ENCODE data around the gene AATK.

DNA sequence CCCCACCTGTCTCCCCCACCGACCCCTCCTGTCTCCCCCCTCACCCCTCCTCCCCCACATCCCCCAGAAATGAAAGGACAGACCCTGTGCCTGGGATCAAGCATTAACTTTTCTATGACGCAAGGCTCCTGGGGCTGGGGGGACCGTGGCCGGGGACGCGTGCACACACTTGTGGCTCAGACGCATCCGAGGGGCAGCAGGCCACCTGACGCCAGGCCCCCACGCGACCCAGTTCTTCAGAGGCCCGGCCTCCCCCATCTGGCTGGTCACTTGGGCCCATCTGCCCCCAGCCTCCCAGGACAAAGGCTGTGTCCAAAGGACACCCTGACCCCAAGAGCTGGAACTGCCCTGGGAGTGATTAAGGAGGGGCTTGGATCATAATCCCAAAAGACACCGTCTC is 14.7 kb downstream of the AATK start:
- TF ChIP-seq, protein P1, sequence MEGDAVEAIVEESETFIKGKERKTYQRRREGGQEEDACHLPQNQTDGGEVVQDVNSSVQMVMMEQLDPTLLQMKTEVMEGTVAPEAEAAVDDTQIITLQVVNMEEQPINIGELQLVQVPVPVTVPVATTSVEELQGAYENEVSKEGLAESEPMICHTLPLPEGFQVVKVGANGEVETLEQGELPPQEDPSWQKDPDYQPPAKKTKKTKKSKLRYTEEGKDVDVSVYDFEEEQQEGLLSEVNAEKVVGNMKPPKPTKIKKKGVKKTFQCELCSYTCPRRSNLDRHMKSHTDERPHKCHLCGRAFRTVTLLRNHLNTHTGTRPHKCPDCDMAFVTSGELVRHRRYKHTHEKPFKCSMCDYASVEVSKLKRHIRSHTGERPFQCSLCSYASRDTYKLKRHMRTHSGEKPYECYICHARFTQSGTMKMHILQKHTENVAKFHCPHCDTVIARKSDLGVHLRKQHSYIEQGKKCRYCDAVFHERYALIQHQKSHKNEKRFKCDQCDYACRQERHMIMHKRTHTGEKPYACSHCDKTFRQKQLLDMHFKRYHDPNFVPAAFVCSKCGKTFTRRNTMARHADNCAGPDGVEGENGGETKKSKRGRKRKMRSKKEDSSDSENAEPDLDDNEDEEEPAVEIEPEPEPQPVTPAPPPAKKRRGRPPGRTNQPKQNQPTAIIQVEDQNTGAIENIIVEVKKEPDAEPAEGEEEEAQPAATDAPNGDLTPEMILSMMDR (conservative IDR thresholded peaks at IDR 0.05; ENCODE audit: low read depth, low read length): no peak
- TF ChIP-seq EZH2 (IDR thresholded peaks at IDR 0.05; ENCODE audit: low read length, unreplicated experiment) (no peak), EZH2phosphoT487 (IDR thresholded peaks at IDR 0.05; ENCODE audit: borderline replicate concordance, low read length) (no peak)
